K562 (cell line): Measurements from ENCODE around the gene HLCS. TPM values are rescaled to one million over a fixed set of nuclear protein-coding genes. Genes with fewer than 3 reads are reported as not detected.

Source experiments
- ATAC-seq: fragments of 200-7000 bp; cut with Tn5 transposase; 3 replicates; pipeline ENCODE4 v1.9.1; 2020; ENCODE audit warnings: moderate library complexity
- BruUV-seq: library from RNA; stranded (reverse); fragments of 400-500 nt; replicated peaks from 2 replicates; lab custom pipeline; 2021; lab: Mats Ljungman, UMichigan
- CTCF ChIA-PET: fragments of 300-600 bp; formaldehyde crosslinking; extraction: SDS; loops from one replicate; lab custom pipeline; 2021; ENCODE audit warnings: low intra/inter-chr PET ratio; lab: Yijun Ruan, JAX
- POLR2A ChIA-PET: fragments of 300-600, 350-650 bp; sonication (Branson Sonifier 250); formaldehyde crosslinking; extraction: SDS; loops from one replicate; lab custom pipeline; 2021; ENCODE audit warnings: antibody characterized with exemption, inconsistent platforms; lab: Yijun Ruan, JAX
- DNase-seq, 4 experiments: peaks; one replicate each; pipeline versions ENCODE4 v3.0.0 to v3.0.0-alpha.2; 2011 to 2018; ENCODE audit warnings: low spot score in 3 of 4, mixed read lengths in 3 of 4; ENCODE audit errors: extremely low read depth in 1 of 4
- FAIRE-seq: peaks from 2 replicates; lab custom pipeline; 2011; peaks lifted over from hg19 to GRCh38; lab: Jason Lieb, UNC
- H2AFZ ChIP-seq: 2 replicates; pipeline ENCODE4 v1.6.0; 2011; ENCODE audit warnings: low read depth, low read length, control low read depth, inconsistent platforms
- H3K27ac ChIP-seq: fragments of 200-600 bp; 3 replicates; pipeline ENCODE4 v1.8.0; 2011; ENCODE audit warnings: low read depth, mild to moderate bottlenecking, control low read depth, inconsistent platforms, low read length, moderate library complexity, mixed read lengths; ENCODE audit errors: extremely low read depth
- H3K27me3 ChIP-seq, 2 experiments: fragments of 300-600 bp in 1 of 2; 2 replicates in 1 of 2; 3 replicates in 1 of 2; pipeline versions ENCODE4 v1.6.0 to v1.8.0; 2011; ENCODE audit warnings: inconsistent platforms in 2 of 2, low read length in 2 of 2, mild to moderate bottlenecking in 1 of 2, mixed read lengths in 1 of 2, moderate library complexity in 1 of 2; ENCODE audit not compliant: control insufficient read depth in 2 of 2, insufficient read depth in 2 of 2
- H3K36me3 ChIP-seq: fragments of 300-600 bp; 3 replicates; pipeline ENCODE4 v1.8.0; 2011; ENCODE audit warnings: mild to moderate bottlenecking, low read length, inconsistent platforms; ENCODE audit not compliant: control insufficient read depth, insufficient read depth
- H3K4me1 ChIP-seq, 2 experiments: fragments of 200-600 bp in 1 of 2; replicated peaks in 1 of 2; 2 replicates in 1 of 2; 3 replicates in 1 of 2; pipeline versions ENCODE4 v1.5.1 to v1.8.0; 2011; ENCODE audit warnings: inconsistent platforms in 2 of 2, low read length in 2 of 2, mild to moderate bottlenecking in 1 of 2, mixed read lengths in 1 of 2, moderate library complexity in 1 of 2; ENCODE audit not compliant: control insufficient read depth in 2 of 2, insufficient read depth in 2 of 2
- H3K4me2 ChIP-seq: 2 replicates; pipeline ENCODE4 v1.6.1; 2011; ENCODE audit warnings: low read length, control low read depth, inconsistent platforms, mixed read lengths; ENCODE audit not compliant: insufficient read depth
- H3K4me3 ChIP-seq: fragments of 200-600 bp; sonication (generic), shearing (Covaris generic); 2 replicates; pipeline ENCODE4 v1.5.1; 2016; ENCODE audit warnings: control low read depth, inconsistent platforms
- H3K79me2 ChIP-seq: fragments of 200-600 bp; 3 replicates; pipeline ENCODE4 v1.8.0; 2011; ENCODE audit warnings: low read length, inconsistent platforms; ENCODE audit not compliant: control insufficient read depth, insufficient read depth
- H3K9ac ChIP-seq, 2 experiments: 2 replicates each; pipeline versions ENCODE4 v1.6.0 to v1.6.1; 2011; ENCODE audit warnings: low read depth in 2 of 2, low read length in 2 of 2, control low read depth in 1 of 2, inconsistent platforms in 1 of 2, mild to moderate bottlenecking in 1 of 2, mixed read lengths in 1 of 2; ENCODE audit not compliant: insufficient read depth in 1 of 2
- H3K9me1 ChIP-seq: one replicate; pipeline ENCODE4 v1.6.0; 2011; ENCODE audit warnings: inconsistent platforms, mild to moderate bottlenecking, low read length, moderate library complexity; ENCODE audit not compliant: control insufficient read depth, insufficient read depth
- H3K9me3 ChIP-seq: replicated peaks from 2 replicates; pipeline ENCODE4 v1.5.1; 2011; ENCODE audit warnings: low read depth, low read length, inconsistent platforms; ENCODE audit not compliant: control insufficient read depth, insufficient read depth
- H4K20me1 ChIP-seq: replicated peaks from 2 replicates; pipeline ENCODE4 v1.6.1; 2011; ENCODE audit warnings: low read length, inconsistent platforms, mixed read lengths; ENCODE audit not compliant: control insufficient read depth, insufficient read depth
- CHD1 ChIP-seq: fragments of 200-600 bp; sonication (generic); IDR thresholded peaks from one replicate; pipeline ENCODE4 v1.6.1; 2012; ENCODE audit warnings: mild to moderate bottlenecking, moderate library complexity, low read length, inconsistent platforms
- CREB1 ChIP-seq, 2 experiments: sonication (generic) in 1 of 2; formaldehyde crosslinking in 1 of 2; IDR thresholded peaks; 2 replicates each; pipeline versions ENCODE4 v1.6.1 to v1.8.0; 2012 to 2022; ENCODE audit warnings: inconsistent platforms in 1 of 2, mild to moderate bottlenecking in 1 of 2, missing genetic modification reagents in 1 of 2, moderate library complexity in 1 of 2
- CSDE1 ChIP-seq, 2 experiments: fragments of 450-650 bp; IDR thresholded peaks; 2 replicates each; pipeline ENCODE4 v1.6.1; 2016; ENCODE audit warnings: mild to moderate bottlenecking in 1 of 2
- CTBP1 ChIP-seq: fragments of 450-650 bp; IDR thresholded peaks from 2 replicates; pipeline ENCODE4 v1.6.1; 2016; ENCODE audit warnings: borderline replicate concordance
- ESRRA ChIP-seq: fragments of 450-650 bp; IDR thresholded peaks from 2 replicates; pipeline ENCODE4 v1.6.1; 2014; ENCODE audit warnings: low read depth, mild to moderate bottlenecking, moderate library complexity, borderline replicate concordance
- FIP1L1 ChIP-seq: fragments of 200-400 bp; formaldehyde crosslinking; IDR thresholded peaks from 2 replicates; pipeline ENCODE4 v1.6.1; 2018; ENCODE audit warnings: mild to moderate bottlenecking, low read depth, low read length; ENCODE audit not compliant: poor library complexity, severe bottlenecking
- HCFC1 ChIP-seq: IDR thresholded peaks from 2 replicates; pipeline ENCODE4 v1.6.1; 2012; ENCODE audit warnings: low read depth, low read length, improper control_type of control experiment
- HDAC2 ChIP-seq: fragments of 450-650 bp; IDR thresholded peaks from 2 replicates; pipeline ENCODE4 v1.6.1; 2016; ENCODE audit warnings: mild to moderate bottlenecking
- HOXB6 ChIP-seq: fragments of 250-450 bp; sonication (Bioruptor Pico); IDR thresholded peaks from 2 replicates; pipeline ENCODE4 v1.5.1; 2022; ENCODE audit warnings: mild to moderate bottlenecking, borderline replicate concordance
- MTA3 ChIP-seq: fragments of 450-650 bp; formaldehyde crosslinking; IDR thresholded peaks from 2 replicates; pipeline ENCODE4 v1.6.1; 2017; ENCODE audit warnings: mild to moderate bottlenecking, borderline replicate concordance
- NFXL1 ChIP-seq: fragments of 450-650 bp; formaldehyde crosslinking; IDR thresholded peaks from 2 replicates; pipeline ENCODE4 v1.4.0; 2021; ENCODE audit warnings: mild to moderate bottlenecking
- PYGO2 ChIP-seq: fragments of 450-650 bp; IDR thresholded peaks from 2 replicates; pipeline ENCODE4 v1.6.1; 2016; ENCODE audit warnings: mild to moderate bottlenecking, missing genetic modification characterization, moderate library complexity, missing compliant biosample characterization
- RBM14 ChIP-seq: fragments of 200-400 bp; formaldehyde crosslinking; IDR thresholded peaks from 2 replicates; pipeline ENCODE4 v1.6.1; 2018; ENCODE audit warnings: low read depth, mild to moderate bottlenecking, low read length, moderate library complexity, borderline replicate concordance; ENCODE audit not compliant: insufficient read depth
- SMC3 ChIP-seq: conservative IDR thresholded peaks from 2 replicates; pipeline ENCODE4 v1.6.1; 2011; ENCODE audit warnings: low read depth, low read length, improper control_type of control experiment; ENCODE audit not compliant: insufficient read depth
- SRF ChIP-seq, 2 experiments: fragments of 250-450, 450-650 bp in 1 of 2; sonication (Bioruptor Pico) in 1 of 2; sonication (generic) in 1 of 2; formaldehyde crosslinking; IDR thresholded peaks; 2 replicates each; pipeline versions ENCODE4 v1.5.0 to v1.5.1; 2020 to 2022; ENCODE audit warnings: mild to moderate bottlenecking in 1 of 2, missing genetic modification reagents in 1 of 2
- TRIM28 ChIP-seq: fragments of 450-650 bp; IDR thresholded peaks from 2 replicates; pipeline ENCODE4 v1.6.1; 2017
- ZNF316 ChIP-seq: fragments of 450-650 bp; IDR thresholded peaks from 2 replicates; pipeline ENCODE4 v1.6.1; 2016
- ZNF561 ChIP-seq: fragments of 450-650 bp; formaldehyde crosslinking; conservative IDR thresholded peaks from 2 replicates; pipeline ENCODE4 v1.4.0; 2020; ENCODE audit warnings: mild to moderate bottlenecking, moderate library complexity
- WGBS: fragments of 100-300 bp; shearing (Covaris generic); methylation state at CpG from one replicate; pipeline ENCODE4 v1.1.6; 2016; ENCODE audit warnings: low coverage, mixed read lengths; ENCODE audit not compliant: insufficient coverage; ENCODE audit errors: missing lambda C conversion rate; 5-methylcytosine and 5-hydroxymethylcytosine counted together
- in situ Hi-C: fragments of 300-500 bp; cut with MboI; formaldehyde crosslinking; loops from 4 replicates; pipeline ENCODE4 v1.15.0; 2018; ENCODE audit warnings: inconsistent platforms, mixed read lengths
- intact Hi-C: fragments of 100-400 bp; cut with micrococcal nuclease; formaldehyde crosslinking; loops from 2 replicates; pipeline ENCODE4 v1.14.2; 2022
- polyA plus RNA-seq, 8 experiments: library from polyadenylated mRNA; depleted of rRNA in 4 of 8; stranded (reverse) in 5 of 8; unstranded in 3 of 8; fragments of >200 nt; fragmentation: Nextera tagmentation in 2 of 8; fragmentation: Illumina TruSeq in 1 of 8; extraction: Ambion mirVana in 2 of 8; extraction: Trizol in 1 of 8; gene quantifications; 2 replicates each; pipeline versions ENCODE4 v1.2.1 to v1.2.3, GENCODE V29; 2011 to 2014; ENCODE audit warnings: inconsistent platforms in 1 of 8, missing spikeins in 1 of 8
- total RNA-seq, 7 experiments: library from RNA; depleted of rRNA in 6 of 7; stranded (reverse); fragments of >200 nt in 6 of 7; fragmentation: Illumina TruSeq in 2 of 7; extraction: Trizol in 2 of 7; gene quantifications; 2 replicates each; pipeline versions ENCODE4 v1.2.1 to v1.2.3, GENCODE V29; 2011 to 2021; ENCODE audit warnings: low replicate concordance in 1 of 7
- TF ChIP-seq, protein P1 (sequence below): fragments of 200-400 bp; formaldehyde crosslinking; IDR thresholded peaks from 2 replicates; pipeline ENCODE4 v1.6.1; 2017; ENCODE audit warnings: mild to moderate bottlenecking, low read depth, low read length, moderate library complexity

Gene HLCS
- total and polyA plus RNA-seq, 9 of the 15 experiments (the other 6 are each of a cell fraction or from before 2014, with no cell fraction given) = 3.0 to 21.5 (median 17.1) TPM

DNA sequence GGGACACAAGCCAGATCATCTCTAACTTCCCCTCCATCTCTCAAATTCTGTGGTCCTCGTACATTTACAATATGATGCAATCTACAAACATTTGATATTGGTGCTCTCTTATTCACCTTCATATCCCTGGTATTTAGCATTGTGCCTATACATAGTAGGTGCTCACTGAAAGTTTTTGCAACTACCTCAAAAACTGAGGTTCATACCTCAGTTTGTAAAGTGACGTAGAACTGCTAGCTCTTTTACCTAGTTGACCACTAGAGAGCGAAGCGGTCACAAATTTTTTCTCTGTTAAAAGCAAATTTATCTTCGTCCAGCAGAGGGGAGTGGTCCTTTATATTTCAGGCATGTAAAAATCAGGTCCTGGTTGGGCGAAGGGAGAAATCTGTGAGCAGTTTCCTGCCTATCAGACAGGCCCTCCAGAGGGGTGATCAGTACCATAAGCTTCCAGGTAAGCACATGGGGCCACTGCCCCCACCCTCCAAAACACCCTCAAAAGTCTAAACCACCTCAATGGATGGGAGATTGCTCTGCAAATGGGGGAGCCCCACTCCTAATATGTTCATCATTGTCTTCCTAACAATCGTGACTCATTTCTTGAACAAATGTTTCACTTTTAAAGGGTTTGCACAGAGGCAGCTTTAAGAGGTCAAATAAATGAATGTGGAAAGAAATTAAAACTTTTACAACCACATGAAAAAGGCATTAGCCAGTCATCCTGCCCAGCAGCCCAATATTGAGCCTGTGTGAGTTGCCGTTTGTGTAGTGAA, 10.6 kb upstream of the HLCS start:
- Histone ChIP-seq H3K79me2 (no peaks in the 10 kb centered on the region), H3K9me3 (no peaks in the 10 kb centered on the region), H3K4me2 (0 out of 2 replicates have a peak overlapping the region, but pooled peaks have one; percentile 2), H2AFZ (peak overlapping the region; percentile 36), H3K27ac (no peak overlapping the region), H4K20me1 (no peaks in the 10 kb centered on the region), H3K27me3 (no peaks in the 10 kb centered on the region), H3K9me1 (no peaks in the 10 kb centered on the region), H3K4me1 (peaks cover 16 to 20% of the 10 kb centered on the region in 2 experiments), H3K9ac (no peak overlapping the region), H3K4me3 (no peak overlapping the region), H3K36me3 (no peaks in the 10 kb centered on the region; the same call in 2 of the 3 replicates)
- no TSS peak for BruUV-seq
- WGBS = 25% methylated on average over 8 of the region's 8 CpGs
- in situ Hi-C loops = loop anchor here (10.0 kb wide), 1 partner anchor 108 kb away; no protein-coding TSS in a partner anchor
- DNase-seq = peak; percentile 61 to 87 (median 66)
- intact Hi-C loops = loop anchor here (1.0 to 2.0 kb wide), 3 partner anchors 33 to 110 kb away; no protein-coding TSS in a partner anchor
- CTCF ChIA-PET = interaction anchor here (0.5 to 2.7 kb wide), 14 partner anchors 12 to 1396 kb away, joined by 3 to 35 read pairs (median 4); partner anchors contain the start of genes PIGP and TTC3
- peak; percentile 96 for FAIRE-seq
- POLR2A ChIA-PET = interaction anchor here (0.6 to 4.0 kb wide), 9 partner anchors 9 to 1711 kb away, joined by 3 to 14 read pairs (median 3); partner anchors contain the start of gene HLCS
- peak; percentile 83 for ATAC-seq
- TF ChIP-seq CTBP1 (peak; percentile 54; the same call in 1 of the 2 replicates), FIP1L1 (no peak), SMC3 (peak; percentile 88), HDAC2 (peak; percentile 47; the same call in 1 of the 2 replicates), ESRRA (no peak; the same call in 1 of the 2 replicates), SRF (CRISPR knock-in tag; IDR thresholded peaks at IDR 0.05) (peak in 1 of 2 experiments; percentile 47; a peak in 1 of 4 replicates), RBM14 (no peak), HCFC1 (no peak), PYGO2 (tag) (no peak), ZNF316 (peak; percentile 25; the same call in 1 of the 2 replicates), CHD1 (no peak), ZNF561 (no peak), HOXB6 (CRISPR knock-in tag) (no peak), CREB1 (IDR thresholded peaks at IDR 0.05) (peak; percentile 46; the same call in 1 of the 2 replicates), CREB1 (CRISPR knock-in tag; IDR thresholded peaks at IDR 0.05) (peak; percentile 61), MTA3 (0 out of 2 replicates have a peak, but pooled peaks have one; percentile 38), CSDE1 (IDR thresholded peaks at IDR 0.05) (0 out of 4 replicates have a peak, but pooled peaks of 1 of the 2 experiments have one; percentile 19), NFXL1 (CRISPR knock-in tag) (no peak), TRIM28 (no peak)
- TF ChIP-seq, protein P1, sequence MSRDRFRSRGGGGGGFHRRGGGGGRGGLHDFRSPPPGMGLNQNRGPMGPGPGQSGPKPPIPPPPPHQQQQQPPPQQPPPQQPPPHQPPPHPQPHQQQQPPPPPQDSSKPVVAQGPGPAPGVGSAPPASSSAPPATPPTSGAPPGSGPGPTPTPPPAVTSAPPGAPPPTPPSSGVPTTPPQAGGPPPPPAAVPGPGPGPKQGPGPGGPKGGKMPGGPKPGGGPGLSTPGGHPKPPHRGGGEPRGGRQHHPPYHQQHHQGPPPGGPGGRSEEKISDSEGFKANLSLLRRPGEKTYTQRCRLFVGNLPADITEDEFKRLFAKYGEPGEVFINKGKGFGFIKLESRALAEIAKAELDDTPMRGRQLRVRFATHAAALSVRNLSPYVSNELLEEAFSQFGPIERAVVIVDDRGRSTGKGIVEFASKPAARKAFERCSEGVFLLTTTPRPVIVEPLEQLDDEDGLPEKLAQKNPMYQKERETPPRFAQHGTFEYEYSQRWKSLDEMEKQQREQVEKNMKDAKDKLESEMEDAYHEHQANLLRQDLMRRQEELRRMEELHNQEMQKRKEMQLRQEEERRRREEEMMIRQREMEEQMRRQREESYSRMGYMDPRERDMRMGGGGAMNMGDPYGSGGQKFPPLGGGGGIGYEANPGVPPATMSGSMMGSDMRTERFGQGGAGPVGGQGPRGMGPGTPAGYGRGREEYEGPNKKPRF = no peak
